SH-SY5Y (cell line): ENCODE data around the gene ZNF804B.

ENCODE experiments used
- GATA2 ChIP-seq: IDR thresholded peaks from 2 replicates; pipeline ENCODE4 v1.6.1; 2011; ENCODE audit warnings: mild to moderate bottlenecking, low read depth, low read length
- GATA3 ChIP-seq: IDR thresholded peaks from 2 replicates; pipeline ENCODE4 v1.6.1; 2011; ENCODE audit warnings: low read depth, mild to moderate bottlenecking, low read length, moderate library complexity

Gene ZNF804B

GRCh38 chr7:88792361-88792760 lies 32.9 kb downstream of the ZNF804B start:
- TF ChIP-seq GATA2 = no peak

GRCh38 chr7:88795553-88795952 lies 36.1 kb downstream of the ZNF804B start, which contains the start of gene TEX47:
Gene TEX47, minus strand, starts transcription at chr7:88795737. Its CDS starts 795 bp downstream, at chr7:88794942.
- TF ChIP-seq GATA3 = no peak
- TF ChIP-seq GATA2 = no peak

- TF ChIP-seq GATA2 (no peak), GATA3 (no peak)
Observed at GRCh38 chr7:88801046-88801445, 41.5 kb downstream of the ZNF804B start.

GRCh38 chr7:88806280-88807037 lies 47.0 kb downstream of the ZNF804B start:
- TF ChIP-seq GATA3 = no peak
- no peak for TF ChIP-seq GATA2

- TF ChIP-seq GATA2 = no peak
- no peak for TF ChIP-seq GATA3
Observed at GRCh38 chr7:88818552-88818951, 59.1 kb downstream of the ZNF804B start.

- TF ChIP-seq GATA2 = no peak
- TF ChIP-seq GATA3 = no peak
Observed at GRCh38 chr7:88826222-88826621, 66.7 kb downstream of the ZNF804B start.

- TF ChIP-seq GATA2 = no peak
- no peak for TF ChIP-seq GATA3
Observed at GRCh38 chr7:88835147-88835728, 75.7 kb downstream of the ZNF804B start.

- TF ChIP-seq GATA2 (peak; percentile 46; the same call in 1 of the 2 replicates), GATA3 (no peak)
Observed at GRCh38 chr7:88842201-88842600, 82.7 kb downstream of the ZNF804B start.

GRCh38 chr7:88845091-88845490 lies 85.6 kb downstream of the ZNF804B start:
- no peak for TF ChIP-seq GATA3
- TF ChIP-seq GATA2 = no peak

- TF ChIP-seq GATA2 (no peak), GATA3 (no peak)
Observed at GRCh38 chr7:88851220-88851619, 91.7 kb downstream of the ZNF804B start.

- TF ChIP-seq GATA3 (no peak), GATA2 (no peak)
Observed at GRCh38 chr7:88859288-88859687, 99.8 kb downstream of the ZNF804B start.

- TF ChIP-seq GATA2 (no peak), GATA3 (no peak)
Observed at GRCh38 chr7:88866265-88866863, 106.9 kb downstream of the ZNF804B start.

- TF ChIP-seq GATA3 (no peak), GATA2 (no peak)
Observed at GRCh38 chr7:88867158-88867557, 107.7 kb downstream of the ZNF804B start.

- no peak for TF ChIP-seq GATA3
- no peak for TF ChIP-seq GATA2
Observed at GRCh38 chr7:88868456-88868855, 109.0 kb downstream of the ZNF804B start.

GRCh38 chr7:88881136-88881535 lies 121.6 kb downstream of the ZNF804B start:
- TF ChIP-seq GATA3 (no peak), GATA2 (no peak)

- TF ChIP-seq GATA2 = no peak
- no peak for TF ChIP-seq GATA3
Observed at GRCh38 chr7:88885131-88885530, 125.6 kb downstream of the ZNF804B start.
